Middle frontal gyrus (tissue), 1 donor: Measurements from ENCODE around the gene TAMM41.
"Not testable (repeated sequence)": the region's sequence is repeated elsewhere in the genome, so short reads cannot be mapped to it uniquely, and the experiment has no call there.

Experiments used
- DNase-seq: peaks from one replicate; pipeline ENCODE4 v3.0.0-alpha.2; 2015; ENCODE audit warnings: low spot score; ENCODE audit errors: extremely low spot score

TAMM41 gene, protein sequence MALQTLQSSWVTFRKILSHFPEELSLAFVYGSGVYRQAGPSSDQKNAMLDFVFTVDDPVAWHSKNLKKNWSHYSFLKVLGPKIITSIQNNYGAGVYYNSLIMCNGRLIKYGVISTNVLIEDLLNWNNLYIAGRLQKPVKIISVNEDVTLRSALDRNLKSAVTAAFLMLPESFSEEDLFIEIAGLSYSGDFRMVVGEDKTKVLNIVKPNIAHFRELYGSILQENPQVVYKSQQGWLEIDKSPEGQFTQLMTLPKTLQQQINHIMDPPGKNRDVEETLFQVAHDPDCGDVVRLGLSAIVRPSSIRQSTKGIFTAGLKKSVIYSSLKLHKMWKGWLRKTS

DNA sequence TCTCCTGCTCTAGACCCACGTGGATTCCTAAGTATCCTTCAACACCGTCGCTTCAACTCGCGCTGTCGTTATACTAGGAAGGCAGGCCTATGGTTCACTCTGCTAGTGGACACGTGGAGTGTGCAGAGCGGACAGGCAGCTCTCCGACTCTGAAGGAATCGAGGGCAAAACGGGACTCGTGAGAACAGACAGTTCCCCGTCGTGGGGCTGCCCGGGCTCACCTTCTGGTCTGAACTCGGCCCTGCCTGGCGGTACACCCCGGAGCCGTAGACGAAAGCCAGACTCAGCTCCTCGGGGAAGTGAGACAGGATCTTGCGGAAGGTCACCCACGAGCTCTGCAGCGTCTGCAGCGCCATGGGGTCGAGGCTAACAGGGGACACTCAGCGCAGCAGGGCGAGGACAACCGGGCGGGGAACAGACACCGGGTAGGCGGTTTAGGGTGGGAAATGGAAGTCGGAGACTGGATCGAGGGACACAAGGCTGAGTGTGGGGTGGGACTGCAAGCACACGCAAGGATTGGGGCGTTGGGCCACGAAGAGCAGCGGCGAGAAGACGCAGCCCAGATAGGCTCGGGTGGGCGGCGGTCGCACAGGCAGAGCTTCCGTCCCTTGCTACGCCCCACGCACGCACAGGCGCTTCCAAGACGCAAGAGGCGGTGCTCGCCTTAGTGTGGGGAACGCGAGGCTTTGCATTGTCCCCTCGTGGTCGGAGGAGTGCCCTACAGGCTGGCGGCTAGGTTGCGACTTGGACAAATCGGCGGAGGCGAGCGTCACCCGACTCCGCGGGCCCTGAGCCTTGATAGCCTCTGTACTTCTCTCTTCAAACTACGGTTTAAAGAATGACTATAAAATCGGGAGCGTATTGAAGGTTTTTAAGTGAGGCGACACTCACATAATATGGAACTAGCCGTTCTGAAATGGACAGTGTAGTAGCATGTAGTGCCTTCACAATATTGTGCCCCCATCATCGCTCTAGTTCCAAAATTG is at the start of gene TAMM41:
TSS of gene TAMM41 (minus strand) at position 605 of the 986 bp plus-strand sequence. CDS start at position 356, 249 bp downstream.
- DNase-seq, result peak; percentile 90

DNA sequence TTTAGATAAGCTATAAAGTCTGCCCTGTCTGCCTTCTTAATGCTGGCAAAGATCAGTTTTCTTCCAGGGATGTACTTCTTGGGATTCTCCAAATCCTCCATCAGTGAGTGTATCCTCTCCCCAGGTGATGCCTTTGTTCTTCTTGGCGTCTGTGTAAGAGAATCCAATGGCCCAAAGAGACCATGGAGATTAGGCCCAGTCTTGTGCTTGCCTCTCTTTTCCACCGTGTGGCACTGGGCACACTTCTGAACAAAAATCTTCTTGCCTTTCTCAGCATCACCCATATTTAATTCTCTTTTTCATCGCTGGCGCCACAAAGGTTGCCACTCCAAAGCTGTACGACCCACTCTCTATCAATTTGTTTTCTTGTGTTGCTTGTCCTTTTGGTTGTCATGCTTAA is 32.2 kb upstream of the TAMM41 start:
- DNase-seq, result no peak

DNA sequence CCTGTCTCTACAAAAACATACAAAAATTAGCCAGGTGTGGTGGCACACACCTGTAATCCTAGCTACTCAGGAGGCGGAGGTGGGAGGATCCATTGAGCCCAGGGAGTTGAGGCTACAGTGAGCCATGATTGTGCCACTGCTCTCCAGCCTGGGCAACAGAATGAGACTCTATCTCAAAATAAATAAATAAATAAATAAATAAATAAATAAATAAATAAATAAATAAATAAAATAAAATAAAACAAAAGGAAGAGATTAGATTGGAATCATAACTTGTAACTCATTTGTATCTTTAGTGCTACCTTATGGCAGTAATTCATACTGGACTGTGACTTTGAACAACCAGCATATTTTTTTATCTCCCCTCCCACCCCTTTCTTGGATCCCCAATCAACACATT is 28.0 kb upstream of the TAMM41 start:
- DNase-seq, result not testable (repeated sequence)

DNA sequence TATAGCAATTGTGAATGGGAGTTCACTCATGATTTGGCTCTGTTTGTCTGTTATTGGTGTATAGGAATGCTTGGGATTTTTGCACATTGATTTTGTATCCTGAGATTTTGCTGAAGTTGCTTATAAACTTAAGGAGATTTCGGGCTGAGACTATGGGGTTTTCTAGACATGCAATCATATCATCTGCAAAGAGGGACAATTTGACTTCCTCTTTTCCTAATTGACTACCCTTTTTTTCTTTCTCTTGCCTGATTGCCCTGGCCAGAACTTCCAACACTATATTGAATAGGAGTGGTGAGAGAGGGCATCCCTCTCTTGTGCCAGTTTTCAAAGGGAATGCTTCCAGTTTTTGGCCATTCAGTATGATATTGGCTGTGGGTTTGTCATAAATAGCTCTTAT is 17.1 kb upstream of the TAMM41 start:
- DNase-seq, result not testable (repeated sequence)

DNA sequence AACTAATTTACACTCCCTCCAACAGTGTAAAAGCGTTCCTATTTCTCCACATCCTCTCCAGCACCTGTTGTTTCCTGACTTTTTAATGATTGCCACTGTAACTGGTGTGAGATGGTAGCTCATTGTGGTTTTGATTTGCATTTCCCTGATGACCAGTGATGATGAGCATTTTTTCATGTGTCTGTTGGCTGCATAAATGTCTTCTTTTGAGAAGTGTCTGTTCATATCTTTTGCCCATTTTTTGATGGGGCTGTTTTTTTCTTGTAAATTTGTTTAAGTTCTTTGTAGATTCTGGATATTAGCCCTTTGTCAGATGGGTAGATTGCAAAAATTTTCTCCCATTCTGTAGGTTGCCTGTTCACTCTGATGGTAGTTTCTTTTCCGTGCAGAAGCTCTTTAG is 15.9 kb upstream of the TAMM41 start:
- not testable (repeated sequence) for DNase-seq

DNA sequence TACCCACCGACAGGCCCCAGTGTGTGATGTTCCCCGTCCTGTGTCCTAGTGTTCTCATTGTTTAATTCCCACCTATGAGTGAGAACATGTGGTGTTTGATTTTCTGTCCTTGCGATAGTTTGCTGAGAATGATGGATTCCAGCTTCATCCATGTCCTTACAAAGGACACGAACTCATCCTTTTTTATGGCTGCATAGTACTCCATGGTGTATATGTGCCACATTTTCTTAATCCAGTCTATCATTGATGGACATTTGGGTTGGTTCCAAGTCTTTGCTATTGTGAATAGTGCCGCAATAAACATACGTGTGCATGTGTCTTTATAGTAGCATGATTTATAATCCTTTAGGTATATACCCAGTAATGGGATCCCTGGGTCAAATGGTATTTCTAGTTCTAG is 15.5 kb upstream of the TAMM41 start:
- DNase-seq, result not testable (repeated sequence)

DNA sequence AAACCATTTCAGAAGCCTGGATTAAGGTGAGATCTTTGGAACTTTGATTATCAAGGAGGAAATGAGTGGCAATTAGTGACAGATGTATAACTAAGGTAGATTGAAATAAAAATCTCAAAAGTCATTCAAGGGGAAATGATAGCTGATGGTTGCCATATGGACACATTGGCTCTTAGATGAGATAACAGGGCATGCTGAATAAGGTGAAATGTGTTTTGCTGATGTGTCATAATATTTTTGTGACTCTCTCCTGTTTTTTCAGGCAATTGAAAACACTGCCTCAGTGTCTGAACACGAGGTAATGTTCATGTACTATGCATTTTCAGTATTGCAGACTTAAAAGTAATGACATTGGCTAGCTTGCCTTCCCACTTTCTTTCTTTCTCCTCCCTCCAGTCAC is 13.5 kb upstream of the TAMM41 start:
- not testable (repeated sequence) for DNase-seq

DNA sequence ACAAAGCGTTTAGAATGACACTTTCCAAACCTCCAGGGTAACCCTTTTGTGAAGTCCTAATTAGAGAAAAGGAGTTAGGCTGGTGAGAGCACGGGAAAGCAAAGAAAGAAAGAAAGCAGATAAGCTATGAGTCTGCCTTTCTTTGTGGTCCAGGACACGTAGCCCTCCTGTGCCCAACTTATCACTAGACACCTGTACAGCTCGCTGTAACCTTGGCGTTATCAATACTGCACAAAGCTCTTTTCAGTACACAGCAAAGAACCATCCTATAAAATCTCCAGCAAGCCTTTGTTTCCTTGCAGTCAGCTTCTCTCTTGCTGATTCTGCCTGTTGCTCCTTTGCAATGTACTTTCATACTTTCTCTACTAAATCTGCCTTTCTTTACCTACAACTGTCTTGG is 6.8 kb upstream of the TAMM41 start:
- DNase-seq, result no peak

DNA sequence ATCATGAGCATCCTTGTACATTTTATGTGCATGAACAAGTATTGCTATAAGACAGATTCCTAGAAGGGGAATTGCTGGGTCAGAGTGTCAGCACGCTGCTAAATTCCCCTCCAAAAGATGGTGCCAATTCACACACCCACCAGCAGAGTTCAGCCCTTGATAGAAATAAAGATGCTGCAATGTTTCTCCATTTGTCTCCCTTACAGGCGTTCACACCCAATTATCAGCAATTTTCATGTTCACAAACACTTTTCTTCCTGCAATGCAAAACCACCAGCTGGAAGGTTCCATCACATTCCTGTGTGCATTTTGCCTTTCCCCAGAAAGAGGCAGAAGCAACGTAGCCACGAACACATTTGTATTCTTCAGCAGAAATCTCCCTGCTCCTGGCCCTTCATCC is 3.3 kb upstream of the TAMM41 start:
- no peak for DNase-seq

DNA sequence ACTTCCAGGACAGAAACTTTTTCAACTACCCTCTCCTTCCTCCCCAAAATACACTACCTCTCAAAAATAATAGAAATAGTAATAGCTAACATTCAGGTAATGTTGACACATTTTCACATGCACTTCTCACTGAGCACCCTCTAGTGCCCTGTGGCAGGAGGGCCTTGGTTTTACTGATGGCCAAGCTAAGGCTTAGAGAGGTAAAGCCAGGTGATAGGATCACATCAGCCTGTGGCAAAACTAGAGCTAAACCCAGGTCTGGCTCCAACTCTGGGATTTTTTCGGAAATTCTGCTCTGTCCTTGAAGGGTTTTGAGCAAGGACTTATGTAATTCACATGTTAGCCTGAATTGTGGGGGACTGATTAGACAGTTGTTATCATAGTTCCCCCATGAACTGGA is 922 bp upstream of the TAMM41 start:
- no peak for DNase-seq

DNA sequence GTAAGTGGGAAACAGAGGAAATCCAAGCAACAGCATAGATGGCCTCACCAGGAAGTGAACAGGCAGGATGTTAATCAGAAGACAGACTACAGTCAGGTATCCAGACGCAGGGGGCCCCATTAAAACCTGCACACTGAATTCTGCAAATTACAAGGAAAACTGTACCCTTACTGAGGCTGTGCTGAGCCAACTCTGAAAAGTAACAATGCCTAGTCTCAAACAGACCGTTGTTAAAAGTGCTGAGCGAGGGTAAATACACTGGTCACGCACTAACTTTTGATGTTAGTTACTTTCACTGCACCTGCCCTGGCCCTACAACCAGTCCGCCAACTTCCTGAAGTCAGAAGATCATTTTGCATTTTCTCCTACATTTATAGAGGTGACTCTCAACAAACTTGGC is 1.0 kb downstream of the TAMM41 start:
- DNase-seq, result no peak

DNA sequence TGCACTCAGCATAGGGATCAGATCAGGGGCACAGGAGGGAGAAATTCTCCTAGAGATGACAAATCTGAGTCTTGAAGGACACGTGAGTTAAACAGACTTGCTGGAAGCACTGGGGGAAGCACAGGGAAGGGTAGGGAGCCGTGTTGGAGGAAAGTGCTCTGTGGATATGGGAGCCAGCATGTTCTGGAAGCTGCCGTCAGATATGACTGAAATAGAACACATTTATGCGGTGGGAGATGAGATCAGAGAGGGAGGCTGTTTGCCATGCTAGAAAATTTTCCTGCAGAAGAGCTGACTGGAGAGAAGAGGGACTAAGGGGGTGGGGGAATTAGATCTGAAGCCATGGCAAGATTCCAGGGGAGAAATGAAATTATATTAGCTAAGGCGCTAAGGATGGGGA is 1.8 kb downstream of the TAMM41 start:
- DNase-seq, result no peak

DNA sequence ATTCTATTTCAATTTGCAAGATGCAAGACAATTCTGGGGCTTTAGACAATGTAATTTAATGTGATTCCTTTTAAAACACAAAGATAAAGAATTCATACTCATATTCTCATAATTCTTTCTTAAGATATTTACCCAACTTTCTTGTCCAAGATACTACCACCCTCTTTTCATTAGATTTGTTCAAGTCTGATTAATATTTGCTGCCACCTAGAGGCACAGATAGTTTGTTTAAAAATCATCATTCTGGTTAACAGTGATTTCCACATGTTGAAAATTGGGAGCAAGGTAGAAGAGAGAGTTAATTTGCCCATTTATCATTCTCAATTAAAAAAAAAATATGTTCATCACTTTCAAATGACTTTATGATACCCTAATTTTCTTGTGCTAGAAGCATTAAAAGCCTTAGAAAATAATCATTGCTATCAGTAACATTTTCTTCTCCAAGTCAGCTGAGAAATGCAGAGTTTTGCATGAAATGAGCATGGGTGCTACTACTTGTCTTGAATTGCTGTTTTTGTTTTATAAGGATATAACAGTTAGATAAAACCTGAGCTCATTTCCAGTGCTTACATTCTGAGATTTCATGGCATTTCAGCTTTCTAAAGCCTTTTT is 11.6 kb downstream of the TAMM41 start:
- no peak for DNase-seq

DNA sequence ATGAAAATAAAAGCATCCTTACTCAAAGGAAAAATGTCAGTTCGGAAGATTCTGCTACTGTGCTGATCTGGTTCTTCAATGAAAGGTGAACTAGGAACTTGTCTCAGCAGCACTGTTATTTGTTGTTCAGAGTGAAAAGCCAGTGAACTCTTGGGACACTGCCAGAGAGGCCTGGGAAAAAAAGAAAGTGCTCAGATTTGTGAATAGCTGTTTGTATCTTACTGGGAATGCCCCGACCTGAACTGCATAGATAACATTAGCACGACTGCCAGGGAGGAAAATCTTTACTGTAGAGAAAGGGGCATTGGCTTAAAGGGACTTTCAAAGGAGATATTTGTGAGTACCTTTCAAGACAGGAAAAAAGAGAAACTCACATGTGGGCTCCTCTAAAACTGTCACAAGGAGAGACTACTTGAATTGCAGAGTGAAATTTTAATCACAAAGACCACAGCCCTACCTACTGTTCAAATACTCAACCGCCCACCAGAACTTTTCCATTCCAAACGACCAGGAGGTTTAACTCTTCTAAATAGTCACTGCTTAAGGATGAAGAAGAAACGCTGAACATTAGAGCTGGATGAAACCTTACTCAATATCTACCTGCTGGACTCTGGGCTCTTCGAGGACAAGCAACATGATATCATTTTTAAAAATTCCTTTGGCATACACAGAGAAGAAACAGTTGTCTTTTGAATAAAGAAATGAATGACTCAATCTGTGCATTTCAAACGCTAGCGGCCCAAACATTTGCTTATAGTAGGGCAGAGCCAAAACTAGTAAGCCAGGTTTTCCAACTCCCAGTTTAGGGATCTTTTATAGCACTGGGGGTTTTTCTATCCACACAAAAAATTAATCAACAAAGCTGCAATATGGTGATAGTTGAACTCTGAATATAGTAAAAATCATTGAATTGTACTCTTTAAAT is 13.4 kb downstream of the TAMM41 start:
- no peak for DNase-seq

DNA sequence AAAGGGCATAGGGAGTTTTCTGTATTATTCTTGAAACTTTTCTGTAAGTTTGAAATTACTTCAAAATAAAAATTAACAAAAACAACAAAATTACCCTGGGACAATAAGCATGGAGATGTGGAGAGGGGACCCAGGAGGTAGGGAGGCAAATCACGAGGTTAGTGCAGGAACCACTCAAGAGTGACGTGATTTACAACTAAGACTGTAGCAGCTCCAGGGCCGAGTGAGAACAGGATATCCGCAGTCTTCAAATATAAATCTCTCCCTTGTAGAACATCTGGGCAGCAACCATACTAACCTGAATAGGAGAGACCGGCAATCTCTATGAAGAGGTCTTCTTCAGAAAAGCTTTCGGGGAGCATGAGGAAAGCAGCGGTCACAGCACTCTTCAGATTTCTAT is 17.3 kb downstream of the TAMM41 start:
- DNase-seq, result no peak

DNA sequence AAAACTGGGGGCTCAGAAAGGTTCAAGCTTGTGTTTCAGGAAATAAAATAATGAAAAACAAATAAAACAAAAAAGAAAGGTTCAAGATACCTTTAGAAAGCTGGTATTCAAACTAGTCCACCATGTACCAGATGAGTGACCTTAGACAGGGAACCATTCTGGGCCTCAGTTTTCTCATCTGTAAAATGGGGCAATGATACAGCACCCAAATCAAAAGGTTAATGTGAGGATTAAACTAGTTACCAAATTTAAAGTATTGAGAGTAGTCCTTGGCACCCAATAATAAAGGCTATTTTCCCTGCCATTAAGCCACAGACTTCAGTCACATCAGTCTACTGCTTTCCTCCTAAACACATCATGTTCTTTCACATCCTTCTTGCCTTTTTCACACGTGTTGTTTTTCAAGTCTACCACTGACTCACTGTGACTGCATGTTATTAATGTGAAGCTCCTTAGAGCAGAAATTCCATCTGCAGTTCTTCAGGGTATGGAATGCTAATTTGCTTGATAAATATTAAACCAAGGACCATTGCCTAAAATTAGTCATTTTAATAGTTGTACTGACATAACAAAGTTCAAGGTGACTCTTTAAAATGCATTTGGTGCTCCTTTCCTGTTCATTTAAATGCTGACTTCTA is 19.9 kb downstream of the TAMM41 start:
- DNase-seq, result no peak

DNA sequence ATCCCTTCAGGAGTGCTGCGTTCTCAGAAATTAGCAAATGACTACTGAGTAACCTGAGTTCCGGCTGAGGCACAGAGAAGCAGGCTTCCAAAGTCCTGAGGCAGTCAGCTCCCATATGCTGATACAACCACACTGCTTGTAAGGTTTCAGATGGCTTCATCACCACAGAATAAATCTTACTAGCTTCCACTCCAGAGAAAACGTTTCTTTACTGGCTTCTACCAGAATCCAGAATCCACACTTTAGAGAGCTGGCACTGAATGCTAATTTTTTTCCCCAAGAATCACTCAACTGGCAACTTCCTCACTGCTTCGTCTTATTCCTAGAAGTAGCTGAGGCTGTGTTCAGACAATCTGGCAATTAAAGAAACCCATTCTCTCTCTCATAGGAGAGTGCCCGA is 21.4 kb downstream of the TAMM41 start:
- DNase-seq, result no peak

DNA sequence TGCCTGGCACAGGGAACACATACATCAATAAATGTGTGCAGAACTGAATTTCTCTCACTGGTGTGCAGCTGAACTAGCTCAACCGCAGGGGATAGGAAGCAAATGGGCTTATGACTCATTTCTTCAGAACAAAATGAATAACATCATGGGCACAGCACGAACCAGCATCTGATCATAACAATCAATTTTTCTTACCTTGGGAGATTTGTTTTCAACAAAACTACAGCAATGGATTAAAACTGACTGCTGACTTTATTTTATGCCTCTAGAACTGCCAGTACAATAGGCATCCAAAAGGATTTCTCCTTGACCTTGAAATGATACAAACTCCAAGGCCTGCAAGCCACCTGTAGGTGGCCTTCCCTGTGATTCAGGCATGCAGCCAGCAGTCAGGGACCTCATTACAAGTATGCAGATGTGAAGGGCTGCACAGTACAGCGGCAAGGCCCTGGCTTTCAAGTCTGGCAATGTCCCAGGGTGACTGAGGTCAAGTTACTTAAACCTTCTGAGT is 26.1 kb downstream of the TAMM41 start:
- no peak for DNase-seq

DNA sequence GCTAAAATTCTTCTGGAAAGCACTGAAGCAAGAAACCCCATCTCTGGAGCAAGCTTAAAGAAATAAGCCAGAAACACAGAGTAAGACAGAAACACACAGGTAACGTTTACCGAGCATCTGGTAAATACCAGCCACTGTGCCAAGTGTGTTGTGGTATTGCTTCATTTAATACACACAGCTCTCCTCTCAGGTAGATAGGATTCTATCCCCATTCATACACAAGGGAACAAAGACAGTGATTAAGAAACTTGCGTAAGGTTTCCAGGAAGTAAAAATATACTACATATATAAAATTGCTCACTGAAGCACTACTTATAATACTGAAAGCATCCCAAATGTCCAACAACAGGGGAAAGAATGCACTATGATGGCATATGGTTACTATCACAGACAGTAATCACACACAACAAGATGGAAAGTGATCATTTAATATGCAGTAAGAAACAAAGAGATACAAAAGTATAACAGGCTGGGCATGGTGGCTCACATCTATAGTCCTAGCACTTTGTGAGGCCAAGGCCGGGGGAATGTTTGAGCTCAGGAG is 27.5 kb downstream of the TAMM41 start:
- no peak for DNase-seq

DNA sequence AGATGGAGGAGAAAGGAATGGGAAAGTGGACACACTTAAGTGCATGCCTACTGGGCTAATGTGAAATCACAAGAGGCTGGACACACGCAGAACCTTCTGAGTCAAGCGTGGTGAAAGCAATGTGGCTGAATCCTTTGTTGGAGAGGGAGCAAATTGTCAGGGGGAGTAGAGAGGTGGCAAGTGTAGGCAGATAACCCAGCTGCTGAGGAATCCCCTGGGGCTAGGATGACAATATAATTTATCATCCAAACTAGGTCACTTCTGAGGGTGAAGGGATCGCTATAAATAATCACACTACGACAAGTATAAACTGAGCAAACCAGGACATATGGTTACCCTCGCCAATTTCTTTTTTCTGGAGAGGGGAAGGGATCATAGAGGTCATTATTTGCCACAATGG is 28.7 kb downstream of the TAMM41 start:
- DNase-seq, result no peak
